HEK293 (cell line): ENCODE measurements around the gene ALOXE3.

Source experiments
- GLI2 ChIP-seq: fragments of 450-650 bp; formaldehyde crosslinking; IDR thresholded peaks from 2 replicates; pipeline ENCODE4; 2017; ENCODE audit warnings: missing biosample characterization, missing genetic modification characterization, low read depth, borderline replicate concordance
- GLI4 ChIP-seq: fragments of 450-650 bp; formaldehyde crosslinking; IDR thresholded peaks from 2 replicates; pipeline ENCODE4 v1.5.1; 2016; ENCODE audit warnings: missing biosample characterization, missing genetic modification characterization
- HOXC10 ChIP-seq: sonication (generic); formaldehyde crosslinking; IDR thresholded peaks from 2 replicates; pipeline ENCODE4 v1.8.1; 2023; ENCODE audit warnings: mild to moderate bottlenecking, missing genetic modification reagents
- MZF1 ChIP-seq: fragments of 450-650 bp; formaldehyde crosslinking; IDR thresholded peaks from 2 replicates; pipeline ENCODE4 v1.5.1; 2017; ENCODE audit warnings: missing biosample characterization, missing genetic modification characterization, borderline replicate concordance
- PRDM1 ChIP-seq: fragments of 450-650 bp; formaldehyde crosslinking; IDR thresholded peaks from 2 replicates; pipeline ENCODE4; 2016; ENCODE audit warnings: missing biosample characterization, missing genetic modification characterization
- SP3 ChIP-seq: fragments of 450-650 bp; formaldehyde crosslinking; IDR thresholded peaks from 2 replicates; pipeline ENCODE4 v1.5.1; 2016; ENCODE audit warnings: missing biosample characterization, missing genetic modification characterization
- SP7 ChIP-seq: fragments of 450-650 bp; formaldehyde crosslinking; IDR thresholded peaks from 2 replicates; pipeline ENCODE4 v1.5.1; 2016; ENCODE audit warnings: missing biosample characterization, missing genetic modification characterization
- TRIM28 ChIP-seq: IDR thresholded peaks from 2 replicates; pipeline ENCODE4 v1.6.1; 2011; ENCODE audit warnings: low read length, control low read depth, borderline replicate concordance
- ZBTB21 ChIP-seq: fragments of 450-650 bp; formaldehyde crosslinking; IDR thresholded peaks from 2 replicates; pipeline ENCODE4 v1.5.1; 2017; ENCODE audit warnings: missing biosample characterization, missing genetic modification characterization
- ZFP3 ChIP-seq: fragments of 450-650 bp; formaldehyde crosslinking; IDR thresholded peaks from 2 replicates; pipeline ENCODE4 v1.5.1; 2016; ENCODE audit warnings: low read depth, missing biosample characterization, missing genetic modification characterization
- ZNF121 ChIP-seq: fragments of 450-650 bp; formaldehyde crosslinking; IDR thresholded peaks from 2 replicates; pipeline ENCODE4 v1.5.1; 2016; ENCODE audit warnings: missing biosample characterization, missing genetic modification characterization
- ZNF16 ChIP-seq: fragments of 450-650 bp; formaldehyde crosslinking; IDR thresholded peaks from 2 replicates; pipeline ENCODE4 v1.5.1; 2016; ENCODE audit warnings: low read depth, missing biosample characterization, missing genetic modification characterization
- ZNF184 ChIP-seq: fragments of 450-650 bp; IDR thresholded peaks from 2 replicates; pipeline ENCODE4 v1.5.1; 2018; ENCODE audit warnings: missing biosample characterization, mild to moderate bottlenecking, missing genetic modification characterization
- ZNF274 ChIP-seq, 2 experiments: fragments of 200-500 bp in 1 of 2; fragments of 450-650 bp in 1 of 2; sonication (Bioruptor generic) in 1 of 2; formaldehyde crosslinking in 1 of 2; IDR thresholded peaks; 2 replicates each; pipeline versions ENCODE4 v1.5.1 to v1.6.1; 2014 to 2016; ENCODE audit warnings: borderline replicate concordance in 1 of 2, inconsistent platforms in 1 of 2, low read length in 1 of 2, missing biosample characterization in 1 of 2, missing genetic modification characterization in 1 of 2
- ZNF292 ChIP-seq: fragments of 450-650 bp; formaldehyde crosslinking; IDR thresholded peaks from 2 replicates; pipeline ENCODE4 v1.5.1; 2016; ENCODE audit warnings: low read depth, missing biosample characterization, missing genetic modification characterization, borderline replicate concordance
- ZNF302 ChIP-seq: fragments of 450-650 bp; formaldehyde crosslinking; IDR thresholded peaks from 2 replicates; pipeline ENCODE4 v1.5.1; 2016; ENCODE audit warnings: missing biosample characterization, missing genetic modification characterization, low read depth
- ZNF37A ChIP-seq: fragments of 450-650 bp; IDR thresholded peaks from 2 replicates; pipeline ENCODE4 v1.5.1; 2018; ENCODE audit warnings: missing biosample characterization, missing genetic modification characterization
- ZNF404 ChIP-seq: fragments of 450-650 bp; formaldehyde crosslinking; IDR thresholded peaks from 2 replicates; pipeline ENCODE4 v1.5.1; 2017; ENCODE audit warnings: missing biosample characterization, missing genetic modification characterization
- ZNF416 ChIP-seq: fragments of 450-650 bp; formaldehyde crosslinking; IDR thresholded peaks from 2 replicates; pipeline ENCODE4 v1.5.1; 2016; ENCODE audit warnings: missing biosample characterization, missing genetic modification characterization
- ZNF510 ChIP-seq: fragments of 450-650 bp; formaldehyde crosslinking; IDR thresholded peaks from 2 replicates; pipeline ENCODE4 v1.5.1; 2018; ENCODE audit warnings: mild to moderate bottlenecking, missing genetic modification characterization, missing biosample characterization; ENCODE audit not compliant: insufficient replicate concordance
- ZNF560 ChIP-seq: fragments of 450-650 bp; formaldehyde crosslinking; IDR thresholded peaks from 2 replicates; pipeline ENCODE4 v1.5.1; 2017; ENCODE audit warnings: missing biosample characterization, missing genetic modification characterization, borderline replicate concordance
- ZNF600 ChIP-seq: fragments of 450-650 bp; formaldehyde crosslinking; IDR thresholded peaks from 2 replicates; pipeline ENCODE4 v1.5.1; 2016; ENCODE audit warnings: missing biosample characterization, missing genetic modification characterization
- ZNF610 ChIP-seq: fragments of 450-650 bp; formaldehyde crosslinking; IDR thresholded peaks from 2 replicates; pipeline ENCODE4 v1.5.1; 2016; ENCODE audit warnings: missing biosample characterization, missing genetic modification characterization, borderline replicate concordance
- ZNF623 ChIP-seq: fragments of 450-650 bp; formaldehyde crosslinking; IDR thresholded peaks from 2 replicates; pipeline ENCODE4 v1.5.1; 2016; ENCODE audit warnings: missing biosample characterization, missing genetic modification characterization
- ZNF664 ChIP-seq: fragments of 450-650 bp; formaldehyde crosslinking; IDR thresholded peaks from 2 replicates; pipeline ENCODE4 v1.5.1; 2016; ENCODE audit warnings: missing biosample characterization, missing genetic modification characterization
- ZNF701 ChIP-seq: fragments of 450-650 bp; formaldehyde crosslinking; IDR thresholded peaks from 2 replicates; pipeline ENCODE4 v1.5.1; 2016; ENCODE audit warnings: missing biosample characterization, missing genetic modification characterization
- ZNF776 ChIP-seq: fragments of 450-650 bp; formaldehyde crosslinking; IDR thresholded peaks from 2 replicates; pipeline ENCODE4 v1.5.0; 2017; ENCODE audit warnings: missing biosample characterization, missing genetic modification characterization, borderline replicate concordance
- ZNF792 ChIP-seq: fragments of 450-650 bp; formaldehyde crosslinking; IDR thresholded peaks from 2 replicates; pipeline ENCODE4 v1.5.1; 2016; ENCODE audit warnings: missing biosample characterization, missing genetic modification characterization
- ZSCAN30 ChIP-seq: fragments of 450-650 bp; IDR thresholded peaks from 2 replicates; pipeline ENCODE4 v1.5.1; 2018; ENCODE audit warnings: missing biosample characterization, mild to moderate bottlenecking, missing genetic modification characterization, moderate library complexity
- ZXDB ChIP-seq: fragments of 450-650 bp; formaldehyde crosslinking; IDR thresholded peaks from 2 replicates; pipeline ENCODE4 v1.5.1; 2016; ENCODE audit warnings: missing biosample characterization, missing genetic modification characterization
- TF ChIP-seq, protein P1 (sequence below): fragments of 450-650 bp; formaldehyde crosslinking; IDR thresholded peaks from 2 replicates; pipeline ENCODE4 v1.5.1; 2016; ENCODE audit warnings: missing biosample characterization, missing genetic modification characterization, borderline replicate concordance
- TF ChIP-seq, protein P2 (sequence below): sonication (generic); formaldehyde crosslinking; IDR thresholded peaks from 2 replicates; pipeline ENCODE4 v1.8.1; 2022; ENCODE audit warnings: mild to moderate bottlenecking, moderate library complexity, missing genetic modification reagents
- TF ChIP-seq, protein P3 (sequence below): fragments of 450-650 bp; formaldehyde crosslinking; IDR thresholded peaks from 2 replicates; pipeline ENCODE4 v1.5.1; 2016; ENCODE audit warnings: missing biosample characterization, missing genetic modification characterization
- TF ChIP-seq, protein P4 (sequence below): fragments of 450-650 bp; formaldehyde crosslinking; IDR thresholded peaks from 2 replicates; pipeline ENCODE4 v1.5.1; 2017; ENCODE audit warnings: missing biosample characterization, missing genetic modification characterization
- TF ChIP-seq, protein P5 (sequence below): fragments of 450-650 bp; formaldehyde crosslinking; IDR thresholded peaks from 2 replicates; pipeline ENCODE4 v1.5.1; 2016; ENCODE audit warnings: missing biosample characterization, missing genetic modification characterization

Gene ALOXE3

DNA sequence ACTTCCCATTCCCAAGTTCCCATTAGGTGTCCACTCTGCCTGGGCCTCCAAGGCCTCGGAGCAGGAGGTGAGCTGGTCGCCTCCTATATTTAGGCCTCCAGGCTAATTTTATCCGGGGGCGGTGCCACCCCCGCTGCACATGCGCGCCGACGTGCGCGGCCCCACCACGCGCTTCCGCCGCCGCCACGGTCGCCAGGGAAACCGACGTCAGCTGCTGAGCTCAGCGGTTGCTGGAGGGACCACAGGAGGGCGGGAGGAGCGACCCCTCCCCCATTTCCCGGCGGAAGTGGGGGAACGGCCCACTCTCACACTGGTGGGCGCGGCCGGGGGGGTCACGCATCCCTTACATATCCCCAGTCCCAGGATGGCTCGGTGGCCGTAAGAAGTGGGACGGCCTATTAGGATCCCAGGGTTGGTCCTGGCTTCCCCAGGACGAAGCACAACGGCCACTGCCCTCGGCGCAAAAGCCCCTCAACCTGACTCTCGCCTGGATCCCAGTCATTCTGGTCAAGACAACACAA lies 32.9 kb upstream of the ALOXE3 start (continued):
- TF ChIP-seq ZNF510 (tag by site-specific recombination), result no peak
- TF ChIP-seq ZNF302 (tag by site-specific recombination), result no peak
- TF ChIP-seq, protein P1, sequence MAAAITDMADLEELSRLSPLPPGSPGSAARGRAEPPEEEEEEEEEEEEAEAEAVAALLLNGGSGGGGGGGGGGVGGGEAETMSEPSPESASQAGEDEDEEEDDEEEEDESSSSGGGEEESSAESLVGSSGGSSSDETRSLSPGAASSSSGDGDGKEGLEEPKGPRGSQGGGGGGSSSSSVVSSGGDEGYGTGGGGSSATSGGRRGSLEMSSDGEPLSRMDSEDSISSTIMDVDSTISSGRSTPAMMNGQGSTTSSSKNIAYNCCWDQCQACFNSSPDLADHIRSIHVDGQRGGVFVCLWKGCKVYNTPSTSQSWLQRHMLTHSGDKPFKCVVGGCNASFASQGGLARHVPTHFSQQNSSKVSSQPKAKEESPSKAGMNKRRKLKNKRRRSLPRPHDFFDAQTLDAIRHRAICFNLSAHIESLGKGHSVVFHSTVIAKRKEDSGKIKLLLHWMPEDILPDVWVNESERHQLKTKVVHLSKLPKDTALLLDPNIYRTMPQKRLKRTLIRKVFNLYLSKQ (tag by site-specific recombination), result no peak
- TF ChIP-seq HOXC10, result no peak
- peak; percentile 44 for TF ChIP-seq SP7 (tag by site-specific recombination)
- TF ChIP-seq, protein P2, sequence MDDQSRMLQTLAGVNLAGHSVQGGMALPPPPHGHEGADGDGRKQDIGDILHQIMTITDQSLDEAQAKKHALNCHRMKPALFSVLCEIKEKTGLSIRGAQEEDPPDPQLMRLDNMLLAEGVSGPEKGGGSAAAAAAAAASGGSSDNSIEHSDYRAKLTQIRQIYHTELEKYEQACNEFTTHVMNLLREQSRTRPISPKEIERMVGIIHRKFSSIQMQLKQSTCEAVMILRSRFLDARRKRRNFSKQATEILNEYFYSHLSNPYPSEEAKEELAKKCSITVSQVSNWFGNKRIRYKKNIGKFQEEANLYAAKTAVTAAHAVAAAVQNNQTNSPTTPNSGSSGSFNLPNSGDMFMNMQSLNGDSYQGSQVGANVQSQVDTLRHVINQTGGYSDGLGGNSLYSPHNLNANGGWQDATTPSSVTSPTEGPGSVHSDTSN, result no peak
- no peak for TF ChIP-seq ZNF776
- TF ChIP-seq ZNF37A (tag by site-specific recombination), result no peak
- no peak for TF ChIP-seq ZXDB
- TF ChIP-seq GLI2 (tag by site-specific recombination), result no peak
- TF ChIP-seq, protein P3, sequence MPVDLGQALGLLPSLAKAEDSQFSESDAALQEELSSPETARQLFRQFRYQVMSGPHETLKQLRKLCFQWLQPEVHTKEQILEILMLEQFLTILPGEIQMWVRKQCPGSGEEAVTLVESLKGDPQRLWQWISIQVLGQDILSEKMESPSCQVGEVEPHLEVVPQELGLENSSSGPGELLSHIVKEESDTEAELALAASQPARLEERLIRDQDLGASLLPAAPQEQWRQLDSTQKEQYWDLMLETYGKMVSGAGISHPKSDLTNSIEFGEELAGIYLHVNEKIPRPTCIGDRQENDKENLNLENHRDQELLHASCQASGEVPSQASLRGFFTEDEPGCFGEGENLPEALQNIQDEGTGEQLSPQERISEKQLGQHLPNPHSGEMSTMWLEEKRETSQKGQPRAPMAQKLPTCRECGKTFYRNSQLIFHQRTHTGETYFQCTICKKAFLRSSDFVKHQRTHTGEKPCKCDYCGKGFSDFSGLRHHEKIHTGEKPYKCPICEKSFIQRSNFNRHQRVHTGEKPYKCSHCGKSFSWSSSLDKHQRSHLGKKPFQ, result no peak
- no peak for TF ChIP-seq ZNF292
- TF ChIP-seq, protein P4, sequence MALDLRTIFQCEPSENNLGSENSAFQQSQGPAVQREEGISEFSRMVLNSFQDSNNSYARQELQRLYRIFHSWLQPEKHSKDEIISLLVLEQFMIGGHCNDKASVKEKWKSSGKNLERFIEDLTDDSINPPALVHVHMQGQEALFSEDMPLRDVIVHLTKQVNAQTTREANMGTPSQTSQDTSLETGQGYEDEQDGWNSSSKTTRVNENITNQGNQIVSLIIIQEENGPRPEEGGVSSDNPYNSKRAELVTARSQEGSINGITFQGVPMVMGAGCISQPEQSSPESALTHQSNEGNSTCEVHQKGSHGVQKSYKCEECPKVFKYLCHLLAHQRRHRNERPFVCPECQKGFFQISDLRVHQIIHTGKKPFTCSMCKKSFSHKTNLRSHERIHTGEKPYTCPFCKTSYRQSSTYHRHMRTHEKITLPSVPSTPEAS (tag by site-specific recombination), result no peak
- no peak for TF ChIP-seq ZNF610 (tag by site-specific recombination)
- no peak for TF ChIP-seq ZNF184 (tag by site-specific recombination)
- no peak for TF ChIP-seq GLI4
- no peak for TF ChIP-seq MZF1 (tag by site-specific recombination)
- no peak for TF ChIP-seq ZNF274 (IDR thresholded peaks at IDR 0.05; ENCODE audit: low read length)
- no peak for TF ChIP-seq ZNF274 (tag by site-specific recombination; IDR thresholded peaks at IDR 0.05; ENCODE audit: borderline replicate concordance)
- TF ChIP-seq, protein P5, sequence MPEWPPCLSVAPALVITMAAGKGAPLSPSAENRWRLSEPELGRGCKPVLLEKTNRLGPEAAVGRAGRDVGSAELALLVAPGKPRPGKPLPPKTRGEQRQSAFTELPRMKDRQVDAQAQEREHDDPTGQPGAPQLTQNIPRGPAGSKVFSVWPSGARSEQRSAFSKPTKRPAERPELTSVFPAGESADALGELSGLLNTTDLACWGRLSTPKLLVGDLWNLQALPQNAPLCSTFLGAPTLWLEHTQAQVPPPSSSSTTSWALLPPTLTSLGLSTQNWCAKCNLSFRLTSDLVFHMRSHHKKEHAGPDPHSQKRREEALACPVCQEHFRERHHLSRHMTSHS (tag by site-specific recombination), result no peak
- TF ChIP-seq TRIM28, result no peak
- no peak for TF ChIP-seq ZNF16 (tag by site-specific recombination)
- no peak for TF ChIP-seq ZNF416
- TF ChIP-seq ZNF701, result no peak
- TF ChIP-seq ZNF121 (tag by site-specific recombination), result no peak
- TF ChIP-seq ZSCAN30 (tag by site-specific recombination), result no peak
- no peak for TF ChIP-seq ZNF404 (tag by site-specific recombination)
- no peak for TF ChIP-seq ZFP3 (tag by site-specific recombination)
- no peak for TF ChIP-seq PRDM1 (tag by site-specific recombination)
- no peak for TF ChIP-seq ZNF664 (tag by site-specific recombination)
- peak; percentile 72 for TF ChIP-seq SP3 (tag by site-specific recombination)
- no peak for TF ChIP-seq ZBTB21
- no peak for TF ChIP-seq ZNF560 (tag by site-specific recombination)
- no peak for TF ChIP-seq ZNF792
- no peak for TF ChIP-seq ZNF600 (tag by site-specific recombination)
- TF ChIP-seq ZNF623 (tag by site-specific recombination), result no peak
